WTC11 (cell line): ENCODE data around the gene LGALSL. TPM values are rescaled to one million over a fixed set of nuclear protein-coding genes. Genes with fewer than 3 reads are reported as not detected.

Source experiments
- ATAC-seq: fragments of 200-7000 bp; cut with Tn5 transposase; 2 replicates; pipeline ENCODE4 v1.10.0; 2021; ENCODE audit warnings: mild to moderate bottlenecking, moderate library complexity
- CTCF ChIA-PET: fragments of 300-600 bp; sonication (Branson Sonifier 250); formaldehyde crosslinking; loops from one replicate; lab custom pipeline; 2021; ENCODE audit warnings: antibody characterized with exemption; lab: Charles Lee
- POLR2A ChIA-PET: fragments of 350-600 bp; sonication (Branson Sonifier 250); formaldehyde crosslinking; loops from one replicate; lab custom pipeline; 2021; ENCODE audit warnings: antibody characterized with exemption; lab: Charles Lee
- DNase-seq: peaks from one replicate; pipeline ENCODE4 v3.0.0; 2021; ENCODE audit warnings: low spot score
- H3K27ac Mint-ChIP-seq: 2 replicates; pipeline ENCODE4 v1.8.0; 2021; ENCODE audit warnings: mixed read lengths
- H3K27me3 Mint-ChIP-seq: 2 replicates; pipeline ENCODE4 v1.8.0; 2021; ENCODE audit warnings: low read depth, mild to moderate bottlenecking, moderate library complexity, mixed read lengths
- H3K36me3 Mint-ChIP-seq: 2 replicates; pipeline ENCODE4 v1.8.0; 2021; ENCODE audit warnings: mixed read lengths
- H3K4me1 Mint-ChIP-seq: 2 replicates; pipeline ENCODE4 v1.8.0; 2022; ENCODE audit warnings: mixed read lengths
- H3K4me3 Mint-ChIP-seq: 2 replicates; pipeline ENCODE4 v1.8.0; 2021; ENCODE audit warnings: mild to moderate bottlenecking, moderate library complexity, mixed read lengths
- H3K9me3 Mint-ChIP-seq: 2 replicates; pipeline ENCODE4 v1.8.0; 2021; ENCODE audit warnings: mixed read lengths
- ARID4B ChIP-seq: sonication (generic); formaldehyde crosslinking; IDR thresholded peaks from 2 replicates; pipeline ENCODE4 v1.8.0; 2023; ENCODE audit warnings: missing genetic modification reagents, mild to moderate bottlenecking, borderline replicate concordance
- ATF3 ChIP-seq: sonication (generic); formaldehyde crosslinking; conservative IDR thresholded peaks from 2 replicates; pipeline ENCODE4 v1.8.1; 2022; ENCODE audit warnings: mild to moderate bottlenecking, missing genetic modification reagents
- ESRRA ChIP-seq: sonication (generic); formaldehyde crosslinking; IDR thresholded peaks from 2 replicates; pipeline ENCODE4 v1.8.1; 2022; ENCODE audit warnings: mild to moderate bottlenecking, missing genetic modification reagents, borderline replicate concordance
- ETV6 ChIP-seq: sonication (generic); formaldehyde crosslinking; IDR thresholded peaks from 2 replicates; pipeline ENCODE4 v1.8.1; 2022; ENCODE audit warnings: mild to moderate bottlenecking, missing genetic modification reagents
- FOXK1 ChIP-seq: sonication (generic); formaldehyde crosslinking; IDR thresholded peaks from 2 replicates; pipeline ENCODE4 v1.8.0; 2022; ENCODE audit warnings: mild to moderate bottlenecking, moderate library complexity, missing genetic modification reagents
- FOXP4 ChIP-seq: sonication (generic); formaldehyde crosslinking; IDR thresholded peaks from 2 replicates; pipeline ENCODE4 v1.8.0; 2022; ENCODE audit warnings: mild to moderate bottlenecking, missing genetic modification reagents
- GABPB1 ChIP-seq: sonication (generic); formaldehyde crosslinking; IDR thresholded peaks from 2 replicates; pipeline ENCODE4 v1.8.1; 2023; ENCODE audit warnings: mild to moderate bottlenecking, missing genetic modification reagents
- IRF2 ChIP-seq: sonication (generic); formaldehyde crosslinking; IDR thresholded peaks from 2 replicates; pipeline ENCODE4 v1.8.0; 2022; ENCODE audit warnings: low read depth, missing genetic modification reagents, borderline replicate concordance
- MAX ChIP-seq: sonication (generic); formaldehyde crosslinking; IDR thresholded peaks from 2 replicates; pipeline ENCODE4 v1.8.0; 2022; ENCODE audit warnings: mild to moderate bottlenecking, missing genetic modification reagents
- MXD4 ChIP-seq: fragments of 250-450 bp; sonication (Bioruptor Pico); IDR thresholded peaks from 2 replicates; pipeline ENCODE4 v1.8.0; 2021; ENCODE audit warnings: mild to moderate bottlenecking, moderate library complexity, borderline replicate concordance
- NFE2L1 ChIP-seq: sonication (generic); formaldehyde crosslinking; IDR thresholded peaks from 2 replicates; pipeline ENCODE4 v1.8.1; 2023; ENCODE audit warnings: missing genetic modification reagents
- RELA ChIP-seq: sonication (generic); formaldehyde crosslinking; IDR thresholded peaks from 2 replicates; pipeline ENCODE4 v1.8.1; 2022; ENCODE audit warnings: missing genetic modification reagents, mild to moderate bottlenecking, borderline replicate concordance
- STAT6 ChIP-seq: sonication (generic); formaldehyde crosslinking; conservative IDR thresholded peaks from 2 replicates; pipeline ENCODE4 v1.8.1; 2023; ENCODE audit warnings: mild to moderate bottlenecking, low read depth, missing genetic modification reagents, moderate library complexity
- TEAD4 ChIP-seq: sonication (generic); formaldehyde crosslinking; IDR thresholded peaks from 2 replicates; pipeline ENCODE4 v1.8.0; 2022; ENCODE audit warnings: mild to moderate bottlenecking, missing genetic modification reagents
- USF2 ChIP-seq: sonication (generic); formaldehyde crosslinking; IDR thresholded peaks from 2 replicates; pipeline ENCODE4 v1.8.1; 2023; ENCODE audit warnings: mild to moderate bottlenecking, missing genetic modification reagents, moderate library complexity
- ZNF138 ChIP-seq: sonication (generic); formaldehyde crosslinking; conservative IDR thresholded peaks from 2 replicates; pipeline ENCODE4 v1.8.1; 2022; ENCODE audit warnings: mild to moderate bottlenecking, moderate library complexity, missing genetic modification reagents
- ZNF396 ChIP-seq: fragments of 250-450 bp; sonication (Bioruptor Pico); IDR thresholded peaks from 2 replicates; pipeline ENCODE4 v1.8.0; 2021; ENCODE audit warnings: mild to moderate bottlenecking, moderate library complexity, borderline replicate concordance
- ZNF532 ChIP-seq: fragments of 250-450 bp; sonication (Bioruptor Pico); IDR thresholded peaks from 2 replicates; pipeline ENCODE4 v1.9.0; 2021; ENCODE audit warnings: mild to moderate bottlenecking, borderline replicate concordance
- total RNA-seq: library from RNA; stranded (reverse); gene quantifications from 3 replicates; pipeline ENCODE4 v1.2.3, GENCODE V29; 2021

Gene LGALSL
- total RNA-seq, 1 experiment from 2014 or later, result 21.0 TPM

- Mint-ChIP-seq H3K27me3 (no peaks in the 10 kb centered on the region; the same call in 1 of the 2 replicates), H3K4me1 (peaks cover 27% of the 10 kb centered on the region), H3K9me3 (peaks cover 4% of the 10 kb centered on the region; the same call in 1 of the 2 replicates), H3K36me3 (no peaks in the 10 kb centered on the region), H3K27ac (no peak overlapping the region), H3K4me3 (no peak overlapping the region)
- POLR2A ChIA-PET, result interaction anchor here (0.6 kb wide), 1 partner anchor 23 kb away, joined by 5 read pairs; no protein-coding TSS in a partner anchor
- DNase-seq (no peak), ATAC-seq (no peak)
- no peak for TF ChIP-seq FOXP4 (CRISPR knock-in tag)
- no peak for TF ChIP-seq ETV6 (CRISPR knock-in tag)
- no peak for TF ChIP-seq IRF2 (CRISPR knock-in tag)
- no peak for TF ChIP-seq USF2 (CRISPR knock-in tag)
- no peak for TF ChIP-seq NFE2L1 (CRISPR knock-in tag)
- no peak for TF ChIP-seq ARID4B (CRISPR knock-in tag)
- CTCF ChIA-PET, result interaction anchor here (1.4 to 3.8 kb wide), 2 partner anchors 19 to 105 kb away, joined by 3 to 15 read pairs; no protein-coding TSS in a partner anchor
Measured at GRCh38 chr2:64469261-64469660, 15.3 kb downstream of the LGALSL start.

- DNase-seq, result no peak
- POLR2A ChIA-PET, result no interaction called here
- peaks cover 4% of the 10 kb centered on the region; the same call in 1 of the 2 replicates for H3K9me3 Mint-ChIP-seq
- H3K27ac Mint-ChIP-seq, result no peak overlapping the region
- ATAC-seq, result no peak
- CTCF ChIA-PET, result interaction anchor here (0.7 to 2.9 kb wide), 6 partner anchors 18 to 142 kb away, joined by 3 to 19 read pairs (median 5); no protein-coding TSS in a partner anchor
- TF ChIP-seq FOXK1 (CRISPR knock-in tag) (no peak), ATF3 (CRISPR knock-in tag) (no peak), TEAD4 (no peak), ZNF532 (CRISPR knock-in tag) (no peak), RELA (CRISPR knock-in tag) (no peak), STAT6 (CRISPR knock-in tag) (no peak), ZNF396 (CRISPR knock-in tag) (no peak), ZNF138 (CRISPR knock-in tag) (no peak), ESRRA (CRISPR knock-in tag) (no peak), GABPB1 (CRISPR knock-in tag) (no peak), MXD4 (CRISPR knock-in tag) (no peak), MAX (CRISPR knock-in tag) (no peak)
- no peaks in the 10 kb centered on the region; the same call in 1 of the 2 replicates for H3K27me3 Mint-ChIP-seq
- H3K36me3 Mint-ChIP-seq, result no peaks in the 10 kb centered on the region
- peaks cover 33% of the 10 kb centered on the region for H3K4me1 Mint-ChIP-seq
- no peak overlapping the region for H3K4me3 Mint-ChIP-seq
Measured at GRCh38 chr2:64470071-64470470, 16.1 kb downstream of the LGALSL start.
